ENCODE results near the gene CWC27.

CWC27 gene

GRCh38 chr5:65050140-65050539 is 281.4 kb downstream of the CWC27 start:
- no peak overlapping the region for H3K27ac ChIP-seq
- no peaks in the 10 kb centered on the region for H3K4me1 ChIP-seq (ENCODE audit: control insufficient read depth in 1 of 2, insufficient read depth in 1 of 2, low read depth in 1 of 2, low read length in 1 of 2)
- no peaks in the 10 kb centered on the region for H3K36me3 ChIP-seq
- H3K9me3 ChIP-seq: no peaks in the 10 kb centered on the region
- TF ChIP-seq CTCF (IDR thresholded peaks at IDR 0.05): no peak
- no peaks in the 10 kb centered on the region for H3K27me3 ChIP-seq
- no peak overlapping the region for H3K4me3 ChIP-seq (ENCODE audit: low read depth in 1 of 2, low read length in 1 of 2)

- no peak overlapping the region for H3K27ac ChIP-seq
- H3K27me3 ChIP-seq: no peaks in the 10 kb centered on the region
- H3K4me3 ChIP-seq (ENCODE audit: low read depth in 1 of 2, low read length in 1 of 2): no peak overlapping the region
- no peak for TF ChIP-seq CTCF (IDR thresholded peaks at IDR 0.05)
- no peaks in the 10 kb centered on the region for H3K9me3 ChIP-seq
- H3K4me1 ChIP-seq (ENCODE audit: control insufficient read depth in 1 of 2, insufficient read depth in 1 of 2, low read depth in 1 of 2, low read length in 1 of 2): no peaks in the 10 kb centered on the region
- no peaks in the 10 kb centered on the region for H3K36me3 ChIP-seq
Measured at GRCh38 chr5:65050826-65051498, 282.2 kb downstream of the CWC27 start.

DNA sequence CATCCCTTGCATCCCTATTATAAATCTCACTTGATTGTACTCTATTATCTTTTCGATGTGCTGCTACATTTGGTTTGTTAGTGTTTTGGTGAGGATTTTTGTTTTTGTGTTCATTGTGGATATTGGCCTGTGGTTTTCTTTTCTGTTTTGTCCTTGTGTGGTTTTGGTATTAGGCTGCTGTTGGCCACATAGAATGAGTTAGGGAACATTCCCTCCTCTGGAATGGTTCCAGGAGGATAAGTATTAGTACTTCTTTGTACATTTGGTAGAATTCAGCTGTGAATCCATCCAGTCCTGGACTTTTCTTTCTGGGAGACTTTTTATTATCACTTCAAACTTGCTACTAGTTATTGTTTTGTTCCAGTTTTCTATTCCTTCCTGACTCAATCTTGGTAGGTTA is 287.2 kb downstream of the CWC27 start:
- TF ChIP-seq CTCF (IDR thresholded peaks at IDR 0.05): no peak
- H3K4me3 ChIP-seq (ENCODE audit: low read depth in 1 of 2, low read length in 1 of 2): no peak overlapping the region
- H3K4me1 ChIP-seq (ENCODE audit: control insufficient read depth in 1 of 2, insufficient read depth in 1 of 2, low read depth in 1 of 2, low read length in 1 of 2): no peaks in the 10 kb centered on the region
- H3K9me3 ChIP-seq: no peaks in the 10 kb centered on the region
- H3K27me3 ChIP-seq: no peaks in the 10 kb centered on the region
- H3K36me3 ChIP-seq: no peaks in the 10 kb centered on the region
- no peak overlapping the region for H3K27ac ChIP-seq

- Histone ChIP-seq H3K4me1 (ENCODE audit: control insufficient read depth in 1 of 2, insufficient read depth in 1 of 2, low read depth in 1 of 2, low read length in 1 of 2) (no peaks in the 10 kb centered on the region), H3K4me3 (ENCODE audit: low read depth in 1 of 2, low read length in 1 of 2) (no peak overlapping the region), H3K36me3 (no peaks in the 10 kb centered on the region), H3K27ac (no peak overlapping the region), H3K27me3 (no peaks in the 10 kb centered on the region), H3K9me3 (no peaks in the 10 kb centered on the region)
- TF ChIP-seq CTCF (IDR thresholded peaks at IDR 0.05): no peak
Measured at GRCh38 chr5:65059681-65060598, 291.2 kb downstream of the CWC27 start.

GRCh38 chr5:65061250-65061973 is 292.7 kb downstream of the CWC27 start:
- TF ChIP-seq CTCF (IDR thresholded peaks at IDR 0.05): no peak
- no peaks in the 10 kb centered on the region for H3K36me3 ChIP-seq
- H3K9me3 ChIP-seq: no peaks in the 10 kb centered on the region
- H3K4me1 ChIP-seq (ENCODE audit: control insufficient read depth in 1 of 2, insufficient read depth in 1 of 2, low read depth in 1 of 2, low read length in 1 of 2): no peaks in the 10 kb centered on the region
- no peaks in the 10 kb centered on the region for H3K27me3 ChIP-seq
- no peak overlapping the region for H3K27ac ChIP-seq
- no peak overlapping the region for H3K4me3 ChIP-seq (ENCODE audit: low read depth in 1 of 2, low read length in 1 of 2)
